EH (cell line): ENCODE measurements around the gene PAK5.

Source experiments
- DNase-seq: peaks from one replicate; pipeline ENCODE4 v3.0.0-alpha.2; 2015; ENCODE audit warnings: low read depth

Gene PAK5

GRCh38 chr20:9493803-9494202 lies 345.1 kb downstream of the PAK5 start:
- no peak for DNase-seq

DNA sequence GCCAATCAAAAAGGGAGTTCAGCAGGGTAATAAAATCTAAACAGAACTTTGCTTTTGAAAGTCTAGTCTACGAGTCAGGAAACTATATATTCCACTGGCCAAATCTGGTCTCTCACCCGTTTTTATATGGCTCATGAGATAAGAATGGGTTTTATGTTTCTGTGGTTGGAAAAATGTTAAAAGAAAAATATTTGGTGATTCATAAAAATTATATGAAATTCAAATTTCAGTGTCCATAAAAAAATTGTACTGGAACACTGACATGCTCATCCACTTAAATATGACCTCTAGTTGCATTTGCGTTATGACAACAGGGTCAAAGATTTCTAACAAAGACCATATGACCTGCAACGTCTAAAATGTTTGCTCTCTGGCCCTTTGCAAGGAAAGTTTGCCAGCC lies 346.8 kb downstream of the PAK5 start:
- peak; percentile 28 for DNase-seq

- no peak for DNase-seq
Observed at GRCh38 chr20:9491324-9491723, 347.6 kb downstream of the PAK5 start.

DNA sequence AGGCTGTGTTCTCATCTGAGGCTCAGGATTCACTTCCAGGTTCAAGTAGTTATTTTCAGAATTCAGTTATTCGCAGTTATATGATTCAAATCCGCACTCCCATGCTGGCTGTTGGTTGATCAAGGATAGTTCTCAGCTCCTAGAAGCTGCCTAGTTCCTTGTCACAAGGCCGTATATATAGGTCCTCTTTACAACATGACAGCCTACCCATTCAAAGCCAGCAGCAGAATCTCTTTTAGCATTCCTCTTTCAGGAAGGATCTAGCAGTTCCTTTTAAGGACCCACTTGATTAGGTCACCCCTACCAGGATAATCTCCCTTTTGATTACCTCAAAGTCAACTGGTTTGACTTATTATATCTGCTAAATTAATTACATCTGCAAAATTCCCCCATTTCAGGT lies 348.2 kb downstream of the PAK5 start:
- DNase-seq = no peak

DNA sequence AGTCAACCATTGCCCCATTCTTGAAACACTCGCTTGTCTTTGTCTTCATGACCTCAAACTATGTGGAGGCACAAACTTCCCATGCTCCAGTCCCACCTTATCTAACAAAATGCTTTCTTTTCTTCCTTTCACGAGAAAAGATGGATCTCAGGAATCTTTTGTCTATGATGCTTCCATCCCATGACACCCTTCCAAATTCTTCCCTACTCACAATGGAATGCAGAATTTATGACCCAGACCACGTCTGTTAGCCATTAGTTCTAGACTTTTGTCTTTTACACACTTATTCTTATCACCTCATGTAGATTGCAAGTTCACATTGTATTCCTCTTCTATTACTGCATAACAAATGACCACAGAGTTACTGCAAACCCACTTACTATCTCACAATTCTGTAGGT lies 348.7 kb downstream of the PAK5 start:
- peak; percentile 48 for DNase-seq

GRCh38 chr20:9488063-9488462 lies 350.8 kb downstream of the PAK5 start:
- DNase-seq = no peak
